PC-3 (cell line): ENCODE measurements around the gene SCGB1A1.

ENCODE experiments used
- EZH2phosphoT487 ChIP-seq: fragments of 300-600 bp; sonication (generic); IDR thresholded peaks from 2 replicates; pipeline ENCODE4 v1.6.1; 2018; ENCODE audit warnings: mild to moderate bottlenecking, antibody characterized with exemption, low read length, borderline replicate concordance
- TF ChIP-seq, protein P1 (sequence below): fragments of 300-600 bp; sonication (generic); conservative IDR thresholded peaks from 2 replicates; pipeline ENCODE4 v1.5.1; 2017; ENCODE audit warnings: antibody characterized with exemption, low read depth, mild to moderate bottlenecking, low read length

DNA sequence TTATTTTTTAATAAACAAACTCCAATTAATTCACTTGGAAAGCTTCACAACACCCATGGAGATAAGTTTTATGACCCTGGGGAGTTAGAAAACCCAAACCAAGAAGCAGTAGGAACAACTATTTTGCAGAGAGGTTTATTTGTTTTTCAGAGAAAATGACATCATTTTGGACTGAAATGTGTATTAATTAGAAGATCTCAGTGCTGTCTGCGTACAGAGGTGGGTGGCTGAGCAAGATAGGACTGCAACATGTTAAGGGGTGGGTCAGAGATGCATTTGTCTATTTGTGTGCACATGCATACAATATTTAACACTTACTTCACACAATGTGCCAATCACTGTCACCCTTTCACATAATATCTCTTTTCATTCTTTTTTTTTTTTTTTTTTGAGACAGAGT is 1.1 kb downstream of the SCGB1A1 start:
- TF ChIP-seq, protein P1, sequence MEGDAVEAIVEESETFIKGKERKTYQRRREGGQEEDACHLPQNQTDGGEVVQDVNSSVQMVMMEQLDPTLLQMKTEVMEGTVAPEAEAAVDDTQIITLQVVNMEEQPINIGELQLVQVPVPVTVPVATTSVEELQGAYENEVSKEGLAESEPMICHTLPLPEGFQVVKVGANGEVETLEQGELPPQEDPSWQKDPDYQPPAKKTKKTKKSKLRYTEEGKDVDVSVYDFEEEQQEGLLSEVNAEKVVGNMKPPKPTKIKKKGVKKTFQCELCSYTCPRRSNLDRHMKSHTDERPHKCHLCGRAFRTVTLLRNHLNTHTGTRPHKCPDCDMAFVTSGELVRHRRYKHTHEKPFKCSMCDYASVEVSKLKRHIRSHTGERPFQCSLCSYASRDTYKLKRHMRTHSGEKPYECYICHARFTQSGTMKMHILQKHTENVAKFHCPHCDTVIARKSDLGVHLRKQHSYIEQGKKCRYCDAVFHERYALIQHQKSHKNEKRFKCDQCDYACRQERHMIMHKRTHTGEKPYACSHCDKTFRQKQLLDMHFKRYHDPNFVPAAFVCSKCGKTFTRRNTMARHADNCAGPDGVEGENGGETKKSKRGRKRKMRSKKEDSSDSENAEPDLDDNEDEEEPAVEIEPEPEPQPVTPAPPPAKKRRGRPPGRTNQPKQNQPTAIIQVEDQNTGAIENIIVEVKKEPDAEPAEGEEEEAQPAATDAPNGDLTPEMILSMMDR = no peak
- TF ChIP-seq EZH2phosphoT487 = no peak
